WTC11 (cell line): ENCODE data around the gene SELENOV.

Experiments
- CREB1 ChIP-seq: sonication (generic); formaldehyde crosslinking; IDR thresholded peaks from 2 replicates; pipeline ENCODE4 v1.8.0; 2023; ENCODE audit warnings: mild to moderate bottlenecking, missing genetic modification reagents
- CTCF ChIP-seq: fragments of 200-600 bp; IDR thresholded peaks from 2 replicates; pipeline ENCODE4 v1.8.0; 2022; ENCODE audit warnings: antibody characterized with exemption
- ETV6 ChIP-seq: sonication (generic); formaldehyde crosslinking; IDR thresholded peaks from 2 replicates; pipeline ENCODE4 v1.8.1; 2022; ENCODE audit warnings: mild to moderate bottlenecking, missing genetic modification reagents
- NR1H2 ChIP-seq: sonication (generic); formaldehyde crosslinking; IDR thresholded peaks from 2 replicates; pipeline ENCODE4 v1.9.0; 2021; ENCODE audit warnings: mild to moderate bottlenecking, moderate library complexity, missing genetic modification reagents
- ZBTB43 ChIP-seq: sonication (generic); formaldehyde crosslinking; IDR thresholded peaks from 2 replicates; pipeline ENCODE4 v1.8.1; 2023; ENCODE audit warnings: mild to moderate bottlenecking, missing genetic modification reagents
- TF ChIP-seq, protein P1 (sequence below): sonication (generic); formaldehyde crosslinking; IDR thresholded peaks from 2 replicates; pipeline ENCODE4 v1.8.1; 2023; ENCODE audit warnings: mild to moderate bottlenecking, missing genetic modification reagents, moderate library complexity

GRCh38 chr19:39479916-39480315 is 35.0 kb upstream of the SELENOV start:
- no peak for TF ChIP-seq CTCF
- TF ChIP-seq NR1H2 (CRISPR knock-in tag) = no peak
- TF ChIP-seq ETV6 = no peak
- no peak for TF ChIP-seq CREB1 (CRISPR knock-in tag)
- TF ChIP-seq, protein P1, sequence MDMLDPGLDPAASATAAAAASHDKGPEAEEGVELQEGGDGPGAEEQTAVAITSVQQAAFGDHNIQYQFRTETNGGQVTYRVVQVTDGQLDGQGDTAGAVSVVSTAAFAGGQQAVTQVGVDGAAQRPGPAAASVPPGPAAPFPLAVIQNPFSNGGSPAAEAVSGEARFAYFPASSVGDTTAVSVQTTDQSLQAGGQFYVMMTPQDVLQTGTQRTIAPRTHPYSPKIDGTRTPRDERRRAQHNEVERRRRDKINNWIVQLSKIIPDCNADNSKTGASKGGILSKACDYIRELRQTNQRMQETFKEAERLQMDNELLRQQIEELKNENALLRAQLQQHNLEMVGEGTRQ (CRISPR knock-in tag) = no peak
- no peak for TF ChIP-seq ZBTB43 (CRISPR knock-in tag)
